NCI-H2171 treated with DMSO at 0.1 percent for 48 hours (cell line): ENCODE results near the gene LRRK2.
A peak's percentile ranks its signal among the peaks of the same experiment; 100 is the strongest.
"Not testable (repeated sequence)": the region's sequence is repeated elsewhere in the genome, so short reads cannot be mapped to it uniquely, and the experiment has no call there.

ENCODE experiments used
- DNase-seq: peaks from one replicate; lab custom pipeline; 2025; lab: John Stamatoyannopoulos, UW

Gene LRRK2

DNA sequence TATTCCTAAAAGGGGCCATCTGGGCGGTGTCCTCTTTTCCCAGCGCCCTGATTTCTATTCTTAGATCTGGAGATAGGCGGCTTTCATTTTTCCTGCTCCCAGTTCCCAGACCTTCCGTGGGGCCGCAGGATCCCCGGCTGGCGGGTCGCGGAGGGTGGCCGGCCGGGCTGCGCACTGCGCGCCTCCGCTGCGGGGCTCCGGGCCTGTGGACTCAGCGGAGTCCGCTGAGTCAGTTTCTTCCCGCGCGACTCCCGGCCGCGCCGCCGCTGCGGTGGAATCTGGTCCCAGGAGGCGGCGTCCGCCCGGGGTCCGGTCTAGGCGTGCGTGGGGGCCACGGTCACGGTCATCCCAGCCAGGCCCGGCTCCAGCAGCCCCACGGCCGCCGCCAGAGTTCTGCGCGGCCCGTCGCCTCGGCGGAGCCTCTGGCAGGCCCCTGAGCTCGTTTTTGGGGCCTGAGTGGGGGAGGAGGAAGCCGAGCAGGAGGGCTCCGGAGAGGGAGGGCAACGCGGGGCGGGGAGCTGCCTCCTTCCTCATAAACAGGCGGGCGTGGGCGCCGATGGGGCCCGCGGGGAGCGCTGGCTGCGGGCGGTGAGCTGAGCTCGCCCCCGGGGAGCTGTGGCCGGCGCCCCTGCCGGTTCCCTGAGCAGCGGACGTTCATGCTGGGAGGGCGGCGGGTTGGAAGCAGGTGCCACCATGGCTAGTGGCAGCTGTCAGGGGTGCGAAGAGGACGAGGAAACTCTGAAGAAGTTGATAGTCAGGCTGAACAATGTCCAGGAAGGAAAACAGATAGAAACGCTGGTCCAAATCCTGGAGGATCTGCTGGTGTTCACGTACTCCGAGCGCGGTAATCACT is at the start of gene LRRK2:
TSS of gene LRRK2 (plus strand) at position 559 of the 853 bp plus-strand sequence. CDS start at position 694, 135 bp downstream.
- DNase-seq, result peak; percentile 67

GRCh38 chr12:40175045-40175444 is 49.8 kb upstream of the LRRK2 start:
- DNase-seq, result no peak

DNA sequence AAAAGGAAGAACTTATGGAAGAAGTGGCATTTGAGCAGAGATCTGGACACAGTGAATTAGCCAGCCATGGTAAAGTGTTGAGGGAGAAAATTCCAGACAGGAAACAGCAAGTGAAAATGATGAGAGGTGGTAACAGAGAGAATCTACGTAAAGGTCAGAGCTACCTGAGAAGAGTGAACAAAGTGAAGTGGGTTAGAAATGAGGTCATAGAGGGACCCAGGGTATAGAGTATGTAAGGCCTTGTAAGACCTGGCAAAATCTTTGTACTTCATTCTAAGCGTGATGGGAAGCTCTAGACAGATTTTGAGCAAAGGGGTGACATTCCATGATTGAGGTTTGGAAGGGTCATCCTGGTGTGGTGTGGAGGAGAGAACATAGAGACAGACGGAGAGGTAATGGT is 49.3 kb upstream of the LRRK2 start:
- DNase-seq, result no peak

DNA sequence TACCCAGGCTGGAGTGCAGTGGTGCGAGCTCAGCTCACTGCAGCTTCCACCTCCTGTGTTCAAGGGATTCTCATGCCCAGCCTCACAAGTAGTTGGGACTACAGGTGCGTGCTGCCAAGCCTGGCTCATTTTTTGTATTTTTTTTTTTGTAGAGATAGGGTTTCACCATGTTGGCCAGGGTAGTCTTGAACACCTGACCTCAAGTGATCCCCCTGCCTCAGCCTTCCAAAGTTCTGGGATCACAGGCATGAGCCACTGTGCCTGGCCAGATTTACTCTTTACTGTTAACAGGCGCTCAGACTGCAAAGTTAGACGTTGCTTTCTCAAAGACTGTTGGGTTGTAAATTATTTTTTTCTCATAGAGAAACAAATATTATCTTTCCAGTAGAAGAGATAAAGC is 46.1 kb upstream of the LRRK2 start:
- no peak for DNase-seq

DNA sequence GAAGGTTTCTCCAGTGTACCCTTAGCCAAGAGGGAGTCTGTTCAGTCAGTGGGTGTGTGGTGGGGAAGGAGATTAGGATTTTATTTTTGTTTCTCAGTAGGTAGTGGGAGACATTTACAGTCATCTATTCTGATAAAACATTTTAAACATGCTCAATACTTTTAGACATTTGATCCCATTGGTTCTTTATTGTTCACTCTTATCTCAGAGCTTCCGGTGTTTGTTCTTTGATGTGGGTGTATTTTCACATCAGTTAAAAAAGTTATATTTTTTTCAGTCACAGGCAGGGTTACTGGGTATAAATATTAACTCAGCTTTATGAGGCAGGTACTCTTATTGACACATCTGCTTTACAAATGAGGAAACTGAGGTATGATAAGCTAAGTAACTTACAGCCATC is 43.3 kb upstream of the LRRK2 start:
- DNase-seq, result no peak

- DNase-seq, result no peak
These were observed 41.1 kb upstream of the LRRK2 start for GRCh38 chr12:40183715-40184114.

GRCh38 chr12:40184493-40185302 is 40.1 kb upstream of the LRRK2 start:
- no peak for DNase-seq

DNA sequence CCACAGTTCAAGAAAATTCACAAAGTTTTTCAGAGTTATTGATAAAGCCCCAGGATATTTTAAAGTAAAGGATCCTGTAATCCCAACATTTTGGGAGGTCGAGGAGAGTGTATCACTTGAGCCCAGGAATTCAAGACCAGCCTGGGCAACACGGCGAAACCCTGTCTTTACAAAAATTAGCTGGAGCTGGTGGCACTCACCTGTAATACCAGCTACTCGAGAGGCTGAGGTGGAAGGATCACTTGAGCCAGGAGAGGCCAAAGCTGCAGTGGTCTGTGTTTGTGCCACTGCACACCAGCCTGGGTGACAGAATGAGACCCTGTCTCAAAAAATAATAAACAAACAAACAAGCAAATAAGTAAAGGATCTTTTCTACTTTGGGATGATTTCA is 39.5 kb upstream of the LRRK2 start:
- no peak for DNase-seq

- no peak for DNase-seq
These were observed 36.1 kb upstream of the LRRK2 start for GRCh38 chr12:40188558-40189320.

GRCh38 chr12:40192704-40193255 is 32.0 kb upstream of the LRRK2 start:
- DNase-seq, result no peak

GRCh38 chr12:40194846-40195245 is 30.0 kb upstream of the LRRK2 start:
- DNase-seq, result no peak

DNA sequence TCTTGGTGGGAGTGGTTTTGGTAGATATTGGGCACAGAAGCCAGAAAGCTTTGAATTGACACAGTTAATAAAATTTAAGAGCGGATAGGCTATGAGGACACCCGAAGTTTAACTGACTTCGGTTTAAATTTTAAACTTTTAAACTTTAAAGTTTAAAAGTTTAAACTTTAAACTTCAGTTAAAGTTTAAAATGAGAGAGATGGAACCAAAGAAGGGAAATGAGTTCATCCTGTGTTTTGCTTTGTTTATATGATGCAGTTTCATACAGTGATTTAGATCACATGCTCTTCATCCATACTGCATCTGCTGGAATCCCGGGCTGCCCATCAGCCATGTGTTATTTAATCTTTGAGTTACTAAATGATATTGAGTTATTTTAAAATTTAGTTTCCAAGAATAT is 27.2 kb upstream of the LRRK2 start:
- DNase-seq, result no peak

GRCh38 chr12:40198601-40199000 is 26.2 kb upstream of the LRRK2 start:
- DNase-seq, result no peak

DNA sequence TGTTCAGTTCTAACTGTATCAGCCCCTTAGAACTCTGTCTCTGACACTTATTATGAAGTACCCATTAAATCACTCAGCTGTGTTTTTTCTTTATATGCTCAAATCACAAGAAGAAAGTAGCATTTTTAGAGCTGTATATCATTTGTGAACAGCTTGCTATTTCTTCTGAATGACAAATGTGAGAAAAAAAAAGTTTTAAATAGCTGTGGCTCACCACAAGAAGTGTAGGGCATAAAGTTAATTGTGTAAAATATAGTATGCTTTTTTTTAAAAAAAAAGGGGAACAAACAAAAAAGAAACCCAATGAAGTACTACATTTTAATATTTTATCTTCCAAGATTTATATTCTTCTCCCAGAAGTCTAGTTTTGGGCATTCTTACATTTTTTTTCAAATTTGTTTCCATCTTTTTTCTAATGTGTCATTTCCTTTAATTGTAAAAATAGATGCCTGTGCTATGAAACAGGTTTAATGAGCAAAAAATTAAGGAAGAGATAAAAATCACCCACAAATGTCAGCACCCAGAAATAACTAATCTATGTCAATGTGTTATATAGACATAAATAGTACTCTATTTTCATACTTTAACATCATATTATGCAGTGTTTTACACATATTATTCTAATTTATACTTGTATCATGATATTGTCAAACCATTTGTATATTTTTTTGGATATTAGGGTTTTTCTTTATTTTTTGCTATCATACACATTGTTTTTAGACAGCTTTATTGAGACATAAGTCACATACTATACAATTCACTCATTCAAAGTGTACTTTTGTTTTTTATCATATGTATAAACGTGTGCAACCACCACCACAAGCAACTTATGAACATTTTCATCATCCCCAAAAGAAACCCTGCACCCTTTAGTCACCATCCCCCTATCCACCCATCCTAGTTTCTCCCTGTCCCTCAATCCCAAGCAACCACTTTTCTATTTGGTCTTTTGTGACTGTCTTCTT is 22.4 kb upstream of the LRRK2 start:
- no peak for DNase-seq

DNA sequence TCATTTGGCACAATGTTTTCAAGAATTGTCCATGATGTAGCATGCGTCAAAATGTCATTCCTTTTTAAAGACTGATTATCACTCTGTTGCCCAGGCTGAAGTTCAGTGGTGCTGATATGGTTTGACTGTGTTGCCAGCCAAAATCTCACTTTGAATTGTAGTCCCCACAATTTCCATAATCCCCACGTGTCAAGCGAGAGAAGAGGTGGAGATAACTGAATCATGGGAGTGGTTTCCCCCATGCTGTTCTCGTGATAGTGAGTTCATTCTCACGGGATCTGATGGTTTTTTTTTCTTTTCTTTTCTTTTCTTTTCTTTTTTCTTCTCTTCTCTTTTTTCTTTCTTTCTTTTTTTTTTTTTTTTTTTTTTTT is 21.8 kb upstream of the LRRK2 start:
- no peak for DNase-seq

DNA sequence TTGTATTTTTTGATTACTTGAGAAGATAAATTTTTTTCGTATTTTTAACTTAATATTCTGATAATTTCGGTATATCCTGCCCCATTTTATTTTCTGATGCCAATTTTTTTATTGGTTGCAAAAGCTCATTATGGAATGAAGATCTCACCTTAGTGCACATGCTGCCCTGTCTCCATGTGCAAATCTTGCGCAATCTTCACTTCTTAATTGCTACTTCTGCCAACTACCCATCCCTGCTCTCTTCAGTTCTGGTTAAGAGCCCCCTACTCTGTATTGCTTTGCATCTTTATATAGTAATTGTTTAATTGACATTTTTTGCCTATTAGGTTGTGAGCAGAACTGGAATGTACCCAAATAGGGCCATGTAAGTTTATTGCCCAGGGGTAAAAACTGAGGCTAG is 20.5 kb upstream of the LRRK2 start:
- no peak for DNase-seq

DNA sequence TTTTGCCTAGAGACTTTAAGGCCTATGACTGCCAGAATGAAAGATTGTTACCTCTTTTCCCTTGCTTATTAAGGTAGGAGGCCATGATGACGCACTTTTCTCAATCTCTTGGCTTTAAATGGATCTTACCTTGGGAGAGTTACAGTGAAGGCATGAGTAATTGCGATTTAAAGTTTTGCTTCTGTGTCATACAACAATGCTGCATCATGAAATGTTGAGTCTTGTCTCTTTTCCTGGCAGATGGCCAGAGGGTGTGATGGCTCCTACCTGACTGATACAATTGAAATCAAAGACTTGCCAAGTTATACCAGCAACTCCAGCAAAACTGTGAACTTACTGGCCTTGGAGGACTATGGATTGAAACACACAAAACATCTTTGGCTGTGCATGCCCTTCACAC is 17.2 kb upstream of the LRRK2 start:
- no peak for DNase-seq

- DNase-seq, result no peak
These were observed 15.9 kb upstream of the LRRK2 start for GRCh38 chr12:40208707-40209446.

DNA sequence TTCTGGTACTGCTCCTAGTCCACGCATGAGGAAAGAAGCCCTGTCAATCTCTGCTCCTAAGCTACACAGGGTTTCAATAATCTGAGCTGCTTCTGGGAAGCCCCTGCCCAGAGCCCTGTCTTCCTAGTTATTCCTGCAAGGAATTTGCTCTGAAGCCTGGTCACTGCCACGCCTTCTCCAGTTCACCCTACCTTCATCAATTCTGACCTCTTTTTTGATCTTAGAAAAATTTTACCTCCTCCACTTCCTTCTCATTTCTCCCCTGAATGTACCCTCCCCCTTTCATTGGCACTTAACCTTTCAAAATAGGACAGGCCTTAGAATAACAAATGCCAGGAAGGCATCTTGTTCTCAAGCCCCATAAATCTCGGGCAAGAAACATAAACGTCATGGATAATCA is 14.9 kb upstream of the LRRK2 start:
- no peak for DNase-seq

DNA sequence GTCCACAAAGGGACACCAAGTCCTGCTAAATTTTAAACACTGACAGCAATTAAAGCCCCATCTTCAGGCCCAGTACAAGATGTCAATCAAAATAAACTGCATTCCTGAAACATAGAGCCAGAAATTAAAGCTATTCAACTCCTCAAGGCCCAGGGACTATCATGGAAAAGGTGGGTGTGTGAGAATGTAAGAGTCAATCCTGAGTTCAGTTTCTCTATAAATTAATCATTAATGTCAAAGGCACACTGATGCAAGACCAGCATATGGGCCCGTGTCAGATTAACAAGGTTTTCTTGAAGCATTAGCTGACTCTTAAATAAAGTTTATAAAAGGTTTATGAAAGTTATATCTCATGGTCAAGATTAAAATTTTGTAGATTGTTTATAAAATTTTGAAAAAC is 13.6 kb upstream of the LRRK2 start:
- not testable (repeated sequence) for DNase-seq
